Measurements from ENCODE around the gene MYH15. TPM values are rescaled to one million over a fixed set of nuclear protein-coding genes. Genes with fewer than 3 reads are reported as not detected.

The MYH15 gene
- polyA plus RNA-seq (2013, experiment 1 of 2; ENCODE audit: insufficient read length), result 0.50 TPM
- 0.37 TPM for polyA plus RNA-seq (2013, experiment 2 of 2; ENCODE audit: insufficient read length)

DNA sequence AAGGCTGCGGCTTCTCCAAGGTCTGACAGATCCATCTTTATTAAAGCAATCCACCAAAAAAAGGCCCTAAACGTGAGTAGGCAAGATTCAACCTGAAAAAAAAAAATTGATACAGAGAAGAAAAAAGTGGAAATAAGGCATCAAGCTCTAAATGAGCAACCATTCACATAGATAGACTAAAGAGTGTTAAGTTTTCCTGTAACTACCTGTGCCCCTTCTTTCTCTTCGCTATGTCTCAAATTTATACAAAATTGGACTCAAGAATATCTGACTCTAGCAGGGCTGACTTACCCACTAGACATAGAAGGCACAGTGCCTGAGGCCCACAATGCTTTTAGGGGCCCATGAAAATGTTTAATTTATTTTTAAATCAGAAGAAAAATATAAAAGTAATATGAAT is at the start of gene MYH15:
Gene MYH15, minus strand, starts transcription at position 101 of the 400 bp plus-strand sequence. Its CDS starts 66 bp downstream, at position 35.
- DNase-seq, result no peak

DNA sequence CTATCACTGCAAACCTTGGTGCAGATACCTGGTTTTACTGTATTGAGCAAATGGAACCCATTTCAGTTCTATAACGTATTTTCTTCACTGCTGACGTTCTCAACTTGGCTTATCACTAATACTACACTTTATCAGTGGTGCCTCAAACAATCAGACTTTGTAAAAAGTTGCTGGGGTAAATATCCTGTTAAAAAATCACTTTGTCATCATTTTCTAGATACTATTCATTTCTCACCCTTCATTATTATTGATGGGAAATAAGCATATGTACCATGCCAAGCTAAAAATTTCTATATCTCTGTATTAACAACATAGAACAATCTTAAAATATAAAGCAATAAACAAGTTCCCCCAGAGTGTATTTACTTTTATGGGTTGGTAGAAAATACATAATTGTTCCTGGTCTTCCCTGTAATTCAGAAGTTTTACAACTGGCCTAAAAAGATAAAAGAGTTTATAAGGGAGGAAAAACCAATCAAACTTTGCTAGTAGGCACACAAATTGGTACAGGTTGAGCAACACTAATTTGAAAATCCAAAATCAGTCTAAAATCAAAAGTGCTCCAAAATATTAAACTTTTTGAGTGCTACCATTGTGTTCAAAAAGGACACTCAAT is 45.7 kb upstream of the MYH15 start:
- no peak for DNase-seq

DNA sequence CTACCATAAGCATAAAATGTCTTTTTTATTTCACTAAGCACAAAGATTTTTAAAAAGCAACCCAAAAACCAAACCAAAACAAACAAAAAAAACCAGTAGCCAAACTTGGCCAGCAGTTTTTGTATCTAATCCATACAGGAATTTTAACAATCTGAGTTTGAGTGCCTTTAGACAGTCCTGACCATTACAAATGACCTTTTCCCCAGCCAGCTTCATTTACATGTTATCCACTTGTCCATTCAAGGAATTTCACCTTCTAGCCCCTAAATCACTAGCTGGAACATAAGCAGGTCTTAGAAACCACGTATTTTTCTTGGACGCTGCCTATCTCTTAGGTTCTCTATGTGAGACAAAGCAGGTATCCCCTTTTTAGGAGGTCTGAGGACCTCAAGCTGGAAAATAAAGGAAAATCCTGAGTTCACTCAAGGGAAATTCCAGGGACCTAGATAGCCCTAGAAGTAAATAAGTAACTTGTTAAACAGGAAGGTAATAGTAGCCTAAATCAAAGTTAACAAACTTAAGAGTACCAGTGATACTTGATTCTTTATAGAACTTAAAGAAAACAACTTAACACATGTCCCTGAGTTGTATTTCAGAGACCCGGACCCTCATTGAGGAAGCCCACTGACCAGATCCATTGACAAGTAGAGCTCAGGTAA is 44.6 kb upstream of the MYH15 start:
- no peak for DNase-seq

DNA sequence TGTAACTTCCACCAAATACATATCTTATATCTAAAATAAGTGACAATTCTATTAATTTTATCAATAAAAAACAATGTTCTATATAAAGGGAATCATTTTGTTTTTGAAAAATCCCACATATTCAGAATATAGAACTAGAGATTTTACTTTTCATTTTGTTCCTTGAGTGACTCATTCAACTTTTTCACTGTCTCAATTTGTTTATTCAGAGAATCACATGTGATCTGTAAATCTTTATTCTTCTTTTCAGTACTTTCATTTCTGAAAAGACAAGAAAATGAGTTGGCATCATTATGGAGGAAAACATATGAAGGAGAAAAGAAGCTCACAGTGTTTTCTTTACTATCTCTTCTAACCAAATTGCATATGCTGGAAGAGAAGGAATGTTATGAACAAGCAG is 43.8 kb upstream of the MYH15 start:
- no peak for DNase-seq

DNA sequence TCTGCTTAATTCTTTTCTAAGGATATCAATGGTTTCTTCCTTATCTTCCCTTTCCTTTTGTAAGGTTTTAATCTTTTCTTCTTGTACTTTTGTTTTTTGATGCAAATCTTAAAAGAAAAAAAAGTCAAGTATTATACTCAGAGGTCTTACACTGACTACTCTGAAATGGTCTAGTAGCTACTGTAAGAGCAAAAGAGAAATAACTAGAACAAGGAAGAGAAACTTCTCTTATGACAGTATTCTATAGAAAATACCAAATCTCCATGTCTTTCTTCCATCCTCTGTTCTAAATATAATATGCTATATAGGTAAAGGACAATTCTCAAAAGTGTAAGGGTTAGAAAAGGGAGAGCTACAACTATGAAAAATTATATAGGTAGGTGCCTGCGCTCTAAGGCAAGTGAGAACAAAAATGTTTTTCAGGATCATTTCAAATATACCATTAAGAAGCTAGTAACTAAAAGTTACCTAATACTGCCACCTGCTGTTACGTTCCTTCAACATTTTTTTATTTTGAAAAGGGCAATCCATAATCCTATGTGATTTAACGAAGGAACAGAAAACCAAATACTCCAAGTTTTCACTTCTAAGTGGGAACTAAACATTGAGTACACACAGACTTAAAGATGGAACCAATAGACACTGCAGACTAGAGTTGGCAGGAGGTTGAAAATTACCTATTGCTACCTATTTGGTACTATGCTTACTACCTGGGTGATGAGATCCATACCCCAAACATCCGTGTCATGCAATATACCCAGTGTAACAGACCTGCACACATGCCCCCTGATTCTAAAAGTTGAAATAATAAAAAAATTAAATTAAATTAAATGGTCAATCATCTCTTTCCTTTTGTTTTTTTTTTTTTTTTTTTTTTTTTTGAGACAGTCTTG is 42.1 kb upstream of the MYH15 start:
- peak; percentile 39 for DNase-seq

DNA sequence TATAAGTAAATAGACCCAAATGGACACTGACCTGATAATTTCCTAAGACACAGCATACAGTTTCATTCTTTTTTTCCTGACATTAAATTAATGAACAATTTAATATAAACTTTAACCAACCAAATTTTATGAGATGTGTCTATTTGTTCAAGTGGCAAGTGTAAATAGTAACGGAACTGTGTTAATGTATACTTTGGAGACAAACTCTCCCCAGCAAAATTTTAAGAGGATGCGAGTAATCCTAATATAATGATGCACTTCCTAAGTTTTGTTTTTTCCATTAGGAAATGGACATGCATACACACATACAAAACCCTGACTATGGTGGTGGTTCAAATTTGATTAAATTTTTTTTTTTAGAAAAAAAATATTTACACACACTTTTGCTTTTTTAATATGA is 38.5 kb upstream of the MYH15 start:
- no peak for DNase-seq

DNA sequence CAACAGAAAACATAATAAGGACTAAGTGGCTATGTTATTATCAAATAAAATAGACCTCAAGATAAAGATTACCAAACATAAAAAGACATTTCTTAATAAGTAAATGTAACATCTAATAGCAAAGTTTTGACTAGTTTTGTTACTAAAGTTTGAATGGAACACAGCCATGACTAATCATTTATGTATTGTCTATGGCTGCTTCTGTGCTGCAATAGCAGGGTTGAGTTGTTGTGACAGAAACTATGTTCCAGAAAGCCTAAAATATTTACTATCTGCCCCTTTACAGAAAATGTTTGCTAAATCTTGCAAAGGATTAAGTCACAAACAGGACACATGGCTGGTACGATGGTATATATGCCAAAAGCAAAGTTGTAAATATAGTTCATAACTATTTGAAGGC is 37.9 kb upstream of the MYH15 start:
- no peak for DNase-seq

DNA sequence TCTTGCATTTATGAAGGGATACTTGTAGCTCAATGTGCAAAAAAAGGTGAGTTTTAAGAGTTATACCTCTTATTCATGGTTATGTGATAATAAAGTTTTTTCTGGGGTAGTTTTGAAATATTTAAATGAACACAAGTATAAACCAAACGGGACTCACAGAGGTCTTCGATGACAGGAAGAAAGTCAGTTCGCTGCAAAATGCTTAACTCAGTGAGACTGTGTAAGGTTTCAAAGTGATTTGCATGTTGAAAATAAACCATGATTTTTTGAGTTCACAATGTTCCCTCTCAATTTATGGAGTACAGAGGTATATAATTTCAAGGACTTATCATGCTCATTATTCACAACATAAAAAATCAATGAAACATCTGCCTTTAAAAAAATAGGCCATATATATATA is 36.3 kb upstream of the MYH15 start:
- DNase-seq, result no peak

DNA sequence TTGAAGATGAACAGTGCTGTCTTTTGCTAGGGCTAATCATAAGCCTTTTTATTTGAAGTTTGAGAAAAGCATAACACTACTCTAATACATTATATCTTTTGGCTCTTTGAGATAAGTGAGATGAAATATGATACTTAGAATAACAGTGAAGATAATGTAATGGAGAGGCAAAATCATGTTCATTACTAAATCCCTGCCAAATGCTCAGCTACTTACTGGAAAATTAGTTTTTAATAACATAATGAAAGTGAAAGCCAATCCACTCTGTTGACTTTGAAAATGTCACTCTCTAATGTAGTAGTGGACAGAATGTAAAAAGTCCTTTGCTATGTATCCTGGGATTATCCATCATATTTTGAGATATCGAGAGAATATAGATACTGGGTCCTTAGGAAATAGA is 35.9 kb upstream of the MYH15 start:
- no peak for DNase-seq

DNA sequence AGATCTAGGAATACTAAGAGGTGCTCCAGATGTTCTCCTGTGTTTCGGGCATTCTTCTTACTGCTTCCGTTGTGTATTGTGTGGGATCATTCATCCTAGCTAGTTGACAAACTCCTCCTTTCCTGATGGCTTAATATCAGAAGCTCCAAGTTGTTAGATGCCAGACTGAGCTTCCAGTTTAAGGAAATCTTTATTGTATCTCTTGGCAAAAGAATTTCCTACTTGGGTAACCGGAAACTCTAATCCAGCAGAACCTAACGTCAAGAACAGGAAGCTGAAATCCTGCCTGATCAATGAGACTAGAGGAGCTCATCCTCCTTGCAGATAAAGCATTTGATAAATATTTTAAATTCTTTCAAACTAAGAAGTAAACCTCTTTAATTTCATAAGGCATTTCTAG is 27.7 kb upstream of the MYH15 start:
- DNase-seq, result no peak

DNA sequence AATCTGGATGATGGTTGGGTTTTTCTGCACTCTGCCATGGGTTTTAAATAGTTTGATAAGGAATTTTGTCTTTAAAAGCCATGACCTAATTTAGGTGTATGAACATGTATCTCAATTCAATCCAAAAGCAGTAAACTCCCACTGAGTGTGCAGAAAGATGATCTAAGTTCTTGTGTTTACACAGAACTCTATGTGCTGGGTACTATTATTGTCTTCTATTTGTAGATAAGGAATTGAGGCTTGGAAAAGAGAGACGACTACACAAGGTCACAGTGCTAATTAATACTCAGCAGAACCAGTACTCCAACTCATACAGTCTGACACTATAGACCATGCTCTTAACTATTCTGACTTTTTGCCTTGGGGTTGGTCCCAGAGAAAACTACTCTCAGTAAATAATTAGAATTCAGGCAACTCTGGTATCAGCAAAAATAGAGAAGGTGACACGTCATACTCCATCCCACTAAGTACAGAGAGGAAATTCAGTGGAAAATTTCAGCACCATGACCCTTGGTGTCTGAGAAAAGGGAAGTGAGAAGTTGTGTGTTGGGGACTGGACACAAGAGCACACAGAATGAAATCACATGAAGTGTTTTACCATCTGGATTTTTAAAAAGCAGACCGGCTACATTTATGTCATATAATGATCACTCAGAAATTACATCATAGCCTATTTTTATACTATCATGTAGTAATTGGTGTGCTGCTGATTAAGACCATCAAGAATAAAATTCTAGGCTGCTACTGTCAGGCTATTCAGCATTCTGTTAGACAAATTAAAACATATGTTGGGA is 18.3 kb upstream of the MYH15 start:
- DNase-seq, result no peak

DNA sequence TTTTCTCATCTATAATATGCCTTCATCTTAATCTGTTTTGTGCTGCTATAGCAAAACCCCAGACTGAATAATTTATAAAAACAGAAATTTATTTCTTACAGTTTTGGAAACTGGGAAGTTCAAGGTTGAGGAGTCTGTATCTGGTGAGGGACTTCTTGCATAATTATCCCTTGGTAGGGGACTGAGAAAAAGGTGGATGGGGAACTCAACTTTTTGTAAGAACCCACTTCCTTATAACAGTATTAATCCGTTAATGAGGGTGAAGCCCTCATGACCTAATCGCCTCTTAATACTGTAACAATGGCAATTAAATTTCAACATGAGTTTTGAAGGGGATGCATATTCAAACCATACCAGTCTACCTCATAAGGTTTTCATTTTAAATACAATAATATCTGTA is 17.4 kb upstream of the MYH15 start:
- no peak for DNase-seq

DNA sequence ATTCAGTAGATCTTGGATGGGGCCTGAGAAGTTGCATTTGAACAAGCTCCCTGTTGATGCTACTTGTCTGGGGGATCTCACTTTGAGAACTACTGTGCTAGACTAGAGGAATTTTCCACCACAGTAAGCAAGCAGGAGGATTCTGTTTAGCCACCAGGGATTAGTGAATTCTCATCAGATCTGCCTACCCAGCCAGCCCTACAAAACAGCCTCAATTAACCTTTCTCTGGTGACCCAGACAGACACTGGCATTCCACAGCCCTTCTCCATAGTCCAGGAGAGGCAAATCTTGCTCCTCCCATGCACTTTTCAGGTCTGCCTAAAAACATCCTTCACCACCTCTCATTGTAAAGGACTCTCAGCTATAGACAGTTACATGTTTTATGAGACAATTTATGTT is 16.7 kb upstream of the MYH15 start:
- DNase-seq, result no peak

DNA sequence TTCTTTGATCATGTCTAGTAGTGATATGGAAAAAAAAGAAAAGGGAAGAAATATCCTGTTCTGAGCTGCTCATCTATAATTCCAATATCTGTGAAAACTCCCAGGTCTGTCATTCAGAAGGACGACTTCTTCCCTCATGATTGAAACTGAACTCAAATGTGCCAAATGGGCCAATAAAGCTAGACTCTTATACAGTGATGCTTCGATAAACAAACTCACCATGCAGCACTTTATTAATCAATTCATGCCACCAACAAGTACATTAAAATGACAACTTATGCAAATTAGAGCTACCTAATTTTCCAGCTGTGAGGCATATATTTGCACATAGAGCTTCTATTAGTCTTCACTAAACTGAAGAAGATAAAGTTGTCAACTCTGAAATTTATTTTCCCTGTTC is 15.6 kb upstream of the MYH15 start:
- DNase-seq, result no peak

DNA sequence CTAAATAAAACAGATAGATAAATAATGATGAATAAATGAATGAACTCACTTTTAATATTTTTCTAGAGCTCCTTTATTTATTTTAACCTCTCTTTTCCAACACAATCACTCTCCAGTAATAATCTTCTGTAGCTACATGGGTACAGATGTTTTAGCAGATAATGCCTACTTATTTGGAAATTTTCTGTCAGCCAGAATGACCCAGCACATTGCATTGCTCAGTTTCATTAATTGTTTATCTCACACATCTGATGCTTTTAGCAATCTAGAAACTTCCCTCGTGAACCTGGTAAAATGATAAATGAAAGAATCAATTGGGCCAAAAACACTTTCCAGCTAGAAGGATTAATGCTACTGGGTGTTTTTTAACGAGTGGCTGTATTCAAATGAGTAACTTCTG is 14.9 kb upstream of the MYH15 start:
- DNase-seq, result no peak

DNA sequence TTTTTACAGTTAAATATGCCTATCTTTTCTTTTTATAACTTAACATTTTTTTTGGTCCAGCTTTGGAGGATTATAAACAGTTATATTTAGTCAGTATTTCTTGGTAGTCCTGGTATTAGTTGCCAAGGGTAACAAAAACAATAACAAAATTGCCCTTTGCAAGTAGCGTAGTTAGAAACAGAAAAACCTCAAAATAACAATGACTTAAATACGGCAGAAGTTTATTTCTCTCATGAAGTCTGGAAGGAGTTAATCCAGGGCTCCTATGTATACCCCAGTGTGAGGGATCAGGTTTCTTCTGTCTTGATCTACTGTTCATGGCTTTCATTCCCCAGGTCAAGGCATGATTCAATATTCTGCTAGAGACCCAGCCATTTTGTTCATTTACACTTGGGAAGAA is 14.1 kb upstream of the MYH15 start:
- DNase-seq, result no peak

DNA sequence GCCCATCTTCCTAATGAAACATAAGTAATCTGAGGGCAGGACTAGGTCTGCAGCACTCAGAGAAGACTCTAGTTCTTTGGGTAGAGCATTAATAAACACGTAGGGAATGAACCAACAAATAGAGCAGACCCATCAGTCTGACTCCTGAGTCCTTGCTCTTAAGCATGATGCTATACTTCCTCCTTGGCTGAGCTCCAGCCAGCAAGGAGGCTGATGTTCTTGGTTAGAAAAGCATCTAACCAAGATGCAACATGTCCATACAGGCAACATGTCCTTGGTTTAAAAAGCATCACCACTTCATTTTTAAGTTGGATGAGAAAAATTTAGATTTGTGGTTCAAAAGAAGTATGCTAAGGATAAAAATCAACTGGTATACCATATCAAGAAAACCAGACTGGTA is 8.5 kb upstream of the MYH15 start:
- peak; percentile 10 for DNase-seq

DNA sequence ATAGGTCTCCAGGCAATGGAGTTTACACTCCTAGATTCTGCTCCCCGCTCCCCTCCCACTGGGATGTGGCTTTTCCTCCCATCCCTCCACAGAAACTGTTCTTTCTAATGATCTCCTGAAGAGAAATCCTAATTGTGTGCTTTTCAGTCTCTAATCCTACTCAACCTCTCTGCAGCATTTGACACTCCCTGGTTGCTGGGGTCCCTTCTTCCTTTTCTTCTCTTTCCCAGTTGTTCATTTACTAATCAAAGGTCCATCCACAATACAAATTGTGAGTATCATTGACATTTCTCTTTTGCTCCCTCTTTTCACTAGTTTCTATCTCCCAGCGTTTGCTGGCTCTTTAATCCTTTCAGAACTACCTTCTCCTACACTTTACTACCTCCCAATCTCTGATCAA is 6.5 kb upstream of the MYH15 start:
- no peak for DNase-seq

DNA sequence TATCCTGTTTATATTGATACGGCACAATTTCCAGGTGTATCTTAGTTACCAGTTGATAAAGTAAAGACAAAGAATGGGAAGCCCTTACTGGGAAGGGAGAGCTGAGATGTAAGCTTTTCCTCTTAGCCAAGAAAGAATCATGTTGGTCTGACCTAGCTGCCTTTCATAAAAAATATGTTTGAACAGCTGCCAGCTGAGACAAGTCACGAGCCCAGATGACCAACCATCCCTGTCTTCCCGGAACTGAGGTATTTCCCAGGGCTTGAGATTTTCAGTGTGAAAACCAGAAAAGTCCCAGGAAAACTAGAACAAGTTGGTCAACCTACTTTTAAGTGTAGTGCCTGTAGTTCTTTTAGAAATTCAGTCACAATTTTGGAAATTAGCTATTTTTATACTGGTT is 3.6 kb upstream of the MYH15 start:
- peak; percentile 6 for DNase-seq

DNA sequence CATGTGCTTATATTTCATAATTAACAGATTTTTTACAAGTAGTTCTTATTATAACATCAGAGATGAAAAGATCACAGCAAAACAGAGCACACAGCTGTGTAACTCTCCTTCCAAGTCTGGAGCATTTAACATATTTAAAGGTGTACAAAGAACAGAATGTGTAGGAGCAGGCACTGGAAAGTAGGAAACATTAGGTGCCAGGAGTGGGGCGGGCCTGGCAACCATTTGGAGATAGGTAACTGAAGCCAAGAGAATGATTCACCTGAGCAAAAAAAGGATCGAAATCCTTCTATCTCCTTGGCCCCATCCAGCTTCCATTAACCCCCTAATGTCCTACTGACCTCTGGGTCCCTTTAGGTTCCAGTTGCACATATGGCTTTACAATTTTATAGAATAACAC is 2.3 kb upstream of the MYH15 start:
- no peak for DNase-seq

DNA sequence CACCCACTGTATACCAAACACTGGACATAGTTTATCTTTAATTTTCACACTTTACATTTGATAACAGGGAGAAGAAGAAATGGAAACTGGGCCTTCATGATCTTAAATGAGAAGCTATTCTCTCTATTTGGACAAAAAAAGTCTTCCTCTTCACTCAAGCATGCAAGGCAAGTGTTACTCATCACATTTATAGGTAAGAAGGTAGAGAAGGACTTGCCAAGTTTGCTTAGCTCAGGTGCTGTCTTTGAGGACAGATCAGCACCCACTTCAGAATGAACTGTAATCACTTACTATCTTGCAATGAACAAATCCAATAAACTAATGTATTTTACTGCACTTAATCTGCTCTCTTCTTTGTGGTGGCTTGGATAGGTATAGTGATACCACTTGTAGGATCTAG is 1.1 kb upstream of the MYH15 start:
- DNase-seq, result no peak

DNA sequence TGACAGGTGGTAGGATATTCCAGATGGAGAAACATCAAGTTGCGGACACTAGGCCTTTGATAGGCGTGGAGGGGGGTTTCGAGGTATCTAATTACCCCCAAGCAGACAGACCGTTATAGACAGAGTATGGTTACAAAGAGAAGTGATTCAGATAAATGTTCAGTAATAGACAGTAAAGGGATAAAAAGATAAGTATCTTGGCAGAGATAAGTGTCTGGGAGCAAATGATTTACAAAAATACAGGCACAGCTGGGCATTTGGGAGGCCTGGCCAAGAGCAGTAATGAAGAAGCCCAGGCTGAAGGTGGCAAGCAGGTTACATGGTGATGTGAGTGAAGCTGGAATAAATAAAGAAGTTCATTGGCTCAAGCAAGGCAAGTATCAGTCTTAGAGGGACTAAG is 659 bp upstream of the MYH15 start:
- DNase-seq, result no peak

DNA sequence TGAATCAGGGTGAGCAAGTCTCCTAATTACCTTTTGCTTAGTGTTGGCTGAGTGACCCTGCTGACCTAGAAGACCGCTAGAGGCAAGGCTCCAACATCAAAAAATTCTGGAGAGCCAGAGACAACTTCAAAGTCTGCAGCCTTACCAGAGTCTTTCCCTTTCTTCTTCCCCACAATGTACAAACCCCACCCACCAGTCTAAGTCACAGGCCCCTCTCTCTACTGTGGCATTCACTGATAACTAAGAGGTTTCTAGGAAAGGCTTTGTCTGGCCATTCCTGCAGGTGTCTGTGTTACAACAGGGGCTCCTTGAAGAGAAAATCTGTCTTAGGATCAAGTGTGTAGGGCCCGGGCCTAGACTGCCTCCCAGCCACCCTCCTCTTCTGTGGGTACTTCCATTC is 525 bp downstream of the MYH15 start:
- no peak for DNase-seq

Measured in fibroblast of skin of abdomen (primary cell).